ENCODE results near the gene KDM4D.

- TF ChIP-seq POLR2A (IDR thresholded peaks at IDR 0.05) (no peak), CTCF (IDR thresholded peaks at IDR 0.05) (no peak)
These were observed 20.0 kb downstream of the KDM4D start for GRCh38 chr11:94993400-94993943.
